Measurements from ENCODE around the gene USP19.

DNA sequence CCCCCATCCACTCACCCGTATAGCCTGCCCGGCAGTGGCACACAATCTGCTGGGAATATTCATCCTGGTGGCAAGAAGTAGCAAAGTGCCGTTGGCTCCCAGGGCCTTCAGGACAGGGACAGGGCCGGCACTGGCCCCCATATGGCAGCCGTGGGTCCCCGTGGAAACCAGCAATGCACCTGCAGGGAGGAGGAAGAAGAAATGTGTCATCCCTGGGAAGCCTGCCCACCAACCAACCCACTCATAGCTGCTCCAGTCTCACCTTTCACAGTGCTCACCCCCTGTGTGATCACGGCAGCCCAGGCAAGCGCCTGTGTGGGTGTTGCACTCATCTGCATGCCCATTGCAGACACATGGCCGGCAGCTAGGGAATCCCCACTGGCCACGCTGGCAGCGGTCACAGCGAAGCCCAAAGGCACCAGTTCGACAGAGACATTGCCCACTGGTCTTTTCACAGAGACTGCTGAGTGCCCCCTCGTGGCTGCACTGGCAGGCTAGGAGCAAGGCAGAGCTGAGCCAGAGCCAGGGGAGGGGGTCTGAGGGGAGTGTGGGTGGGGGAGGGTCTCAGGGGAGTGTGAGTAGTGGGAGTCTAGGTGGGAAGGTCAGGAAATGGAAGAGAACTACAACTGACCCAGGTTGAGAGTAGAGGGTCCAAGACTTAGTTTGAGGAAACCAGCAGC is 4.5 kb upstream of the USP19 start:
- no peak for TF ChIP-seq POLR2A (IDR thresholded peaks at IDR 0.05; ENCODE audit: low read depth, low read length)
- TF ChIP-seq POLR2AphosphoS5 (IDR thresholded peaks at IDR 0.05; ENCODE audit: low read depth, low read length), result no peak
- TF ChIP-seq TAF1 (IDR thresholded peaks at IDR 0.05; ENCODE audit: borderline replicate concordance, low read depth, low read length), result no peak

All from GM12892 (cell line).